ENCODE data around the gene MCCD1.
A peak's percentile ranks its signal among the peaks of the same experiment; 100 is the strongest.

The MCCD1 gene

DNA sequence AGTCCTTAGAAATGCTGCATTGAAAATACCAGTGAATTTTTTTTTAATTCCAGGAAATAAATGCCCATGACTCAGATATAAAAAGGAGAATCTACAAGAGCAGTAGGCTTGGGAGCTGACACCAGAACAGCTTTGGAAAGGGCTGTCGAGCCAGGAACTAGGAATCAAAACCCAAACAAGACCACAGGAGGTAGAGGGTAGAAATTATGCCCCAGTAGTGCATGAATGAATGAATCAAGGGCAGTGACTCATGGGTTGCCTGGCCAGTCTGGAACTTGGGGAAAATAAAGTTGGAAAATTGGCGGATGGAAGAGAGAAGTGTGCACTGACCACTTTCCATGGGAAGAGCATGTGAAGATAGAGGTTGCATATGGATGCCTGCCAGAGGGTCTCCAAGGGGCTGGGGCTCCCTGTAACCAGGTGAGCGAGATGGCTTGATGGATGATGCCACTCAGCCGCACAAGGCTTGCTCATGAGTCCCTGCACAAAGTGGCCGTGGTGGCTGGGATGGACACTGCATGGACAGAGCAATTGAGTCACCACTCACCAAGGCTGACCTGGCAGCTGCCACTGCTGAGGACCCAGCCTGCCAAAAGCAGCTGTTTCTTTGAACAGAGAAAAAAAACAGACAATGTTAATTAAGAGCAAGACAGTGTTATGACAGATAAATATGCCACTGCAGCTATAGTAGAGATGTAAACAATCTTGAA is 15.2 kb upstream of the MCCD1 start:
- DNase-seq, result no peak

DNA sequence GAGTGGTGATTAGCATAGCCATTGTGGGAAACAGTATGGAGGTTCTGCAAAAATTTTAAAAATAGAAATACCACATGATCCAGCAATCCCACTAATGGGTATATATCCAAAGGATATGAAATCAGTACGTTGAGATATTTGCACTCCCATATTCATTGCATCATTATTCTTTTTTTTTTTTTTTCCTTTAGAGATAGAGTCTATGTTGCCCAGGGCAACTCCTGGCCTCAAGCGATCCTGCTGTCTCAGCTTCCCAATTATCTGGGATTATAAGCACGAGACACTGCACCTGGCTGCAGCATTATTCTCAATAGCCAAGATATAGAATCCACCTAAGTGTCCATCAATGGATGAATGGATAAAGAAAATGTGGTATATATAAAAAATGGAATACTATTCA is 6.9 kb upstream of the MCCD1 start:
- no peak for DNase-seq

DNA sequence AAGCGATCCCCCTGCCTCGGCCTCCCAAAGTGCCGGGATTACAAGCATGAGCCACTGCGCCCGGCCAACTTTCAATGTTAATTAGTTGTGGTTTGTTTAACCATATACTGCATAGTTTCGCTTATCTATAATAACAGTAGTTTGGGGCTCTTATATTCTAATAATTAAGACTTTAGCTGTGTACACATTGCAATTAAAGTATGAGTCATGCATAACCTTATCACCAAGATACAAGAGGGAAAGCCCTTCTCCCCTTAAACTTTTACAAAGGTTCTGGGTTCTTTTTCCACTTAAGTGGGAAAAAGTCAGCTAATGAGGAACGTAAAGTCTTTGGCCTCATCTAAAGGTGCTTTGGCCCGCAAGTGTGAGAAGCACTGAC is 3.2 kb upstream of the MCCD1 start:
- DNase-seq, result no peak

DNA sequence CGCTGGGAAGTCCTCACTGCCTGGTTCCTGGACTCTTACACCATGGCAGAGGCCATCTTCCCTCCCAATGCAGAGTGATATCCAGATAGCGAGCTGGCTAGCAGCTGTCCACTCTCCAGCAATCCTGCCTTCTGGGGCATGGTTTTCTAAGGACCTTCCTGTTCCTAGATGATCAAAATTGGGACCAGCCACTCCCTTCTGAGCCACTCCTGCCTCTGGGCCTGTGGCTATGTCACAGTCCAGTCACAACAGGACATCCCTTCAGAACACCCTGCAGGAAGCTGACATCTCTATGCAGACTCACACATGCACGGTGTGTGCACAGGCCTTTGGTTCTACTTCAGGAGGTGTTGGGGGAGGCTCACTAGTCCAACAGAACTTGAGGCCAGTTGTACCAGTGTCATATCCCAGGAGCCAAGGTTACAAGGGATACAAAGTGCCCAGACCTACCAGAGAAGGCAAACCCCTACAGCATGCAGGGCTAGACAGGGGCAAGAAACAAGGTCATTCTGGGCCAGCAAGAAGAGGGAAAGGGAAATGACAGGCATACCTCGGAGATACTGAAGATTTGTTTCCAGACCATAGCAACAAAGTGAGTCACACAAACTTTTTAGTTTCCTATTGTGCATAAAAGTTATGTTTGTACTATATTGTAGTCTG is 2.7 kb upstream of the MCCD1 start:
- no peak for DNase-seq

DNA sequence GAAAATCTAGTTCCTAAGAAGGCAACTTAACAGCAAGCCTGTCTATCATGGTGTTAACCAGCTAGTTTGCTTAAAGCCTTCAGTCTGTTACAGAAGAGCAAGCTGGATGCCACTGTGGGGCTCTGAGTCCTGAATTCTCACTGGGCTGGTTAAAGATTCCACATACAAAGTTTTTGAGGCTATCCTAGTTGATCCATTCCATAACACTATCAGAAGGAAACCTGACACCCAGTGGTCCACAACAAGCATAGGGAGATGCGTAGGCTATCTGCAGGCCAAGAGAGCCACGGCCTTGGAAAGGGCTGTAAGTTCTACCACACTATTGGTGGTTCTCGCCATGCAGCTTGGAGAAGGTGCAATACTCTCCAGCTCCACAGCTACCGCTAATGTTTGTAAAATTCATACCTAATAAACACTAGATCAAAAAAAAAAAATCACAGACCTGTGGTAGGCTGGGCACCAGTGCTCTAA is 420 bp upstream of the MCCD1 start:
- peak; percentile 30 for DNase-seq

DNA sequence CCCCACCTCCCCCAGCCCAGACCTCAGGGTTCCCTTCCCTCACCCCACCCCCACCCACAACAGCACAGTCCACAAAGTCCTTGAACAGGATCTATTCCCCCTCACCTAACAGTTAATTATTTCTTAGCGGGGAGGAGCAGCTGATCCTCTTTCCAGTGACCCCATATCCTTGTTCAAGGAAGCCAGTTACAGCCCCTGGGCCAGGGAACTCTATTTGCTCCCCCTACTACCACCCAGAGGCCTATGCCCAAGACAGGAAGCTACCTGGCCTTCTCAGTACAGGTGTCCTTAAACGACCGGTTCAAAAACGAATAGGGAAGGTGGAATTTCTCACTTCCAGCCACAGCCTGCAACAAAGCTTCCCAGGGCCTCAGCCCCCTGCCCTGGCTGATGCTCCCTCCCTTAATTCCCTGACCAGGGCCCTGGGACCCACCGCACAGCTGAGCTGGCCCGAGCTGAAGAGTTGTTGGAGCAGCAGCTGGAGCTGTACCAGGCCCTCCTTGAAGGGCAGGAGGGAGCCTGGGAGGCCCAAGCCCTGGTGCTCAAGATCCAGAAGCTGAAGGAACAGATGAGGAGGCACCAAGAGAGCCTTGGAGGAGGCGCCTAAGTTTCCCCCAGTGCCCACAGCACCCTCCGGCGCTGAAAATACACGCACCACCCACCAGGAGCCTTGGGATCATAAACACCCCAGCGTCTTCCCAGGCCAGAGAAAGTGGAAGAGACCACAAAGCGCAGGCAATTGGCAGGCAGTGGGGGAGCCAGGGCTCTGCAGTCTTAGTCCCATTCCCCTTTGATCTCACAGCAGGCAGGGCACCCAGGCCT is 778 bp downstream of the MCCD1 start:
- DNase-seq, result peak; percentile 46

DNA sequence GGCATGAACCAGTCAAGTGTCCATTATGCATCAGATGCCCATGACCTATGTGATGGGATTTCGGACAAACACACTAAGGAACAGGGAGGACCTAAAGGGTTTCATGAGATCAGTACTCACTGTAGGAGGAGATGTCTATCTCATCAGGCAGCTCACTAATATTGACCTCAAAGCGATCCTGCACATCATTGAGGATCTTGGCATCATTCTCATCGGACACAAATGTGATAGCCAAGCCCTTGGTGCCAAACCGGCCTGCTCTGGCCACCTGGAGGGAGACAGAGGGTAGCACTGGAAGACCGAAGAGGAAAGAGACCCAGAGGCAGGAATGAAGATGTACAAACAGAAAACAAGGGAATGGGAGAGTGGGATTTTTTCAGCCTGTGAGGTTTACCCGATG is 1.9 kb downstream of the MCCD1 start:
- DNase-seq, result no peak

DNA sequence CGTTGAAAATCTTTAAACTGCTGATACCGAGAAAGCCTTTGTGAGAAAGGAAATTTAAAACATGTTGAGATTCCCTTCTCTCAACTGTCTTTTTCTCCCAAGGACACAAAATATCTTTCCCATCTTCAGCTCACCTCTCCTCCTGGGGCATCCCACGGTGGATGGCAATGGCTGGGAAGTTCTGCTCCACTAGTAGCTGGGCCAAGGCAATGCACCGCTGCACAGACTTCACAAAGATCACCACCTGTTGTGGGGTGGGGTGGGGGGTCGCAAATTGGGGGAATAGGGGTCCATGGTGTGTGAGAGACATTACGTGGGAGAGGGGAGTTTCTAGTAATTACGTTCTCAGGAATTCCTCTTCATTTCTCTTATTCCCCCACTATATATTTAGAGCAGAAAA is 2.4 kb downstream of the MCCD1 start:
- DNase-seq, result no peak

DNA sequence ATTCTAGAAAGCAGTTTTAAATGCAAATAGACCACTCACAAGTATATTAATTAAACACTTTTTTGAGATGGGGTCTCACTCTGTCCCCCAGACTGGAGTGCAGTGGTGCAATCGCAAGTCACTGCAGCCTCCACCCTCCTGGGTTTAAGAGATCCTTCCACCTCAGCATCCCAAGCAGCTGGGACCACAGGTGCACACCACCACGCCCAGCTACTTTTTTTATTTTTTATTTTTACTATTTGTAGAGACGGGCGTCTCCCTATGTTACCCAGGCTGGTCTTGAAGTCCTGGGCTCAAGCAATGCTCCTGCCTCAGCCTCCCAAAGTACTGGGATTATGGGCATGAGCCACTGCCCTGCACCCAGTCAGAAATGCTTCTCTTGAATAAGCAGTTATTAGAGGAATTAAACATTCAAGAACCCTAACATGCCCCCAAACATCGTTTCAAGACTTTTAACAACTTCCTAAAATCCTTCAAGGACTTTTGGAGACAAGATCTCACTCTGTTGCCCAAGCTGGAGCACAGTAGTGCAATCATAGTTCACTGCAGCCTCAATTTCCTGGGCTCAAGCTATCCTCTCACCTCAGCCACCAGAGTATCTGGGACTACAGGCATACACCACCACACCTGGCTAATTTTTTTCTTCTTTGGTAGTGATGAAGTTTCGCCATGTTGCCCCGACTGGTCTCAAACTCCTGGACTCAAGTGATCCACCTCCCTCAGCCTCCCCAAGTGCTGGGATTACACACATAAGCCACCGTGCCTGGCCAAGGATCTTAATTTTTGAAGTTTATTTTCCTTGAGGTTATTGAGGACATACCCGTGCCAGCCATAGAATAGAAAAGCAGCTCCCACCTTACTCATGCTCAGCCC is 3.2 kb downstream of the MCCD1 start:
- no peak for DNase-seq

DNA sequence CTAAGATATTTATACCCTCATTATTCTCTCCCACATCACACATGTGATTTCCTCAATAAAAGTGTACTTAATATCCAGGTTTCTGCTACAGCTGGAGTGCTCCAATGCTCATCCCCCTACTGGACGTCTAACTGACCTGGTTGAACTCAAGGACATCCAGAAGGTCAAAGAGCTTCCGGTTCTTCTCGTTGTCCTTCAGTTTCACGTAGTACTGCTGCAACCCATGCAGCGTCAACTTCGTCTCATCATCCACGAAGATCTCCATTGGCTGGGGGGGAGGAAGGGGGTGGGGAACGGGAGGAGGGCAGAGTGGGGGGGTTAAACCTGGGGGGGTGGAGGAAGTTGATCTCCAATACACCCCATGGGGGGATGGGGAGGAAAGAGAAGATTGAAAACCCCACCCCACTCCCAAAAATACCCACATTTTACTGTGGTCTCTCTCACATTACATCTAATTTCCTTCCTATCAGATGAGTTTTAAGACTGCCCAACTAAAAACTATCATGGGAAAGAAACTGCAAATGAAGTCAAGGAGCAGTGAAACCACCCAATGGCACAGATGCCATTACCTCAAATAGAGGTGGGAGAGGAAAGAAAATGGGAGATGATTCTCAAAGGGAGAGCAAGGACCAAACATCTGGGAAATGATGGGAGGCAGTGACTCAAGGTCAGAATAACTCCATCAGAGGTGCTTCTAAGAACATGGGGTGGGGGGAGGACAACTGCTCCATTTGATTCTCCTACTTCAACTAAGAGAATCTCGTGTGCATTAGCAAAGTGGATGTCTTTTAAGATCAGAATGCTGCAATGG is 4.1 kb downstream of the MCCD1 start:
- no peak for DNase-seq

DNA sequence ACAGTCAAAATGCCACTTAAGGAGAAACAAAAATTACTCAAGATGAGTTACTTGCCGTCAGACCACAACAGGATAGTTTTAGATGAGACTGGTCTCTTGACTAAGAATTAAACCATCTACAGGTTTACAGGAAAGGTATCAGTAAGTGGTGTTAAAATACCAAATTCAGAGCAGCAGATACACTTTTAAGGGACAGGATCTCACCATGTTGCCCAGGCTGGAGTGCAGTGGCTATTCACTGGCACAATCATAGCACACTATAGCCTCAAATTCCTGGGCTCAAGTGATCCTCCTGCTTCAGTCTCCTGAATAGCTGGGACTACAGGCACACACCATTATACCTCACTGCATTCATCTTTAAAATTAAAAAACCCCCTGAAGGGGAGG is 4.7 kb downstream of the MCCD1 start:
- no peak for DNase-seq

DNA sequence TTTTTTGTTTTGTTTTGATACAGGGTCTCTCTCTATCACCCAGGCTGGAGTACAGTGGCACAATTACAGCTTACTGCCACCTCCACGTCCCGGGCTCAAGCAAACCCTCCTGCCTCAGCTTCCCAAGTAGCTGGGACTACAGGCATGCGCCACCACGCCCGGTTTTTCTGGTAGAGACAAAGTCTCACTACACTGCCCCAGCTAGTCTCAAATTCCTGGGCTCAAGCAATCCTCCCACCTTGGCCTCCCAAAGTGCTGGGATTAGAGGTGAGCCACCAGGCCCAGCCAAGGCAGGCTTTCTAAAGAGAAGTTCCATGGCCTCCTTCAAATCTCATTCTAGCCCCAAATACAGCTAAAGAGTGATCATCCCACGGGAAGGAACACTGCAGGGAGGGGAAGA is 5.2 kb downstream of the MCCD1 start:
- DNase-seq, result no peak

DNA sequence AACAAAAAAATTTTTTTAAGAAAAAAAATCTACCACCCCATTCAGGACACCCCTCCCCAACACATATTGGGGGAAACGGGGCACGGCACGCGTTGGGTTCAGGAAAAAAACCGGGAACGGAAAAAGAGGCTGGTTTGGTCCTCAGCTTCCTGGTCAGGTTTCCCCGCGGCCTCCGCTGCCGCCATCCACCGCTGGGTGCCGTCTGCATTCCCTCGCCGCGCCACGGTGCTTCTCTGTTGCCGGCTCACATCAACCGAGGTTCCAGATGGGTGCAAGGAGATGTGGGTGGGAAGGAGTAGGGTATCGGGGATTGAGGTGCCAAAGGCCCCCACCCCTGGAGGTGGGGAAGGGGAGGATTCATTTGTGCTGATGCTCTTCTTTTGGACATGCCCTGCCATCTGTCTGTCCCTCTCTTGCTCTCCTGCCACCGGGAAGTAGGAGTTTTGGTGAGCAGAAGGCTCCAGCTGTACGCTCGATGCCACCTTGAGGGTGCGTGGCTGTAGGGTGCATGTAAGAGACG is 5.8 kb downstream of the MCCD1 start:
- DNase-seq, result no peak

DNA sequence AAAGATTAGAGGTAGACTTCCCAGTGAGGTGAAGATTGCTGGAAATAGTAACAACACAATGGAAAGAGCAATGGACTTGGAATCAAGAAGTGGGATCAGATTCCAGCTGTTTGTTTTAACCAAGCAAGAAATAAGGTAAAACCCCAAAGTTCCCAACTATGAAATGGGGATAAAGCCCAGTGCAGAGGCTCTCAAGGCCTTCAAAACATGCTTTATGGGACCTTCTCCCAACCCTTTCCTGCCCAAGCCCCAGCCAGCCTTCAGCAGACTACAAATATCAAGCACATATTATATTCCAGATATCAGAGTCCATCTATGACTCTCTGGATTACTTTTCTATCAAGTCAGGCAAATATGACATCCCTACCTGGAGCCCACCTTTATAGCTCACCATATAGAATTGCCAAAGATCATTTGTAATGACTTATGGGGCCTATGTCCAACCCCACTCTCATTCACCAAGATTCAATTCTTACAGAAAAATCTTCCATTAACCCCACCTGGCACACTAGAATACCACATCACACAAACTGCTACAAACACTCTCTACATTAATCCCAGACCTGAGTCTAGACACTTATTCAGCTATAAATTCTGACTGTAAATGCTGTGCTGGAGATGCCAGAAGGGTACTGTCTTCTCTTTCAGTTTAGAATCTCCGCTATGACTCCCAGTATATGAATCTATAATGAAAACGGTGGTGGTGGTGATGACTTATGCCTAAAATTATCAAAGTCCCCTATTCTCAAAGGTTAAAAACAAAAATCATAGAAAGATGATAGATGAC is 7.0 kb downstream of the MCCD1 start:
- DNase-seq, result no peak

DNA sequence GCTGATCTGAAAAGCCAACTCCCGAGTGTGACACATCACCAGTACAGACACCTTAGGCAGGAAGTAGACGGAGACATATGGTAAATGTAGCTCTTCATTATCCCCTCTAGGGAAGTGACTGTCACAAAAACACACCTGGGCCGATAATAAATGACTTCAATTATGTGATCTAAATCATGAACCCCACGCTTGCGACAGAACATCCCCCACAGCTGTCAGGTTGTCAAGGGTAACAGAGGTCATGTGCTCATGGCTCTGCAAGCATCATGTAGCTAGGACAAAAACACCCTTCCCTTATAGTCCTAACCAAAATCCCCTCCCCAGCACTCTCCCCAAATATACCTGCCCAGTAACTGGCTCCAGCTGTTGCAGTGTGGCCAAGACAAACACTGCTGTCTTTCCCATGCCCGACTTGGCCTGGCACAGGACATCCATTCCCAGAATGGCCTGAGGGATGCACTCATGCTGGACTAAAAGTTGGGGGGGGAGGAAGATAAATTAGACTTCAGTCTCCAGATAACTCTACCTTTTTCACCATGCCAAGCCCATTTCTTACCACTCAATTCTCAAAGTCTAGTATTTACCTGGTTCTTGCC is 10.1 kb downstream of the MCCD1 start:
- DNase-seq, result no peak

DNA sequence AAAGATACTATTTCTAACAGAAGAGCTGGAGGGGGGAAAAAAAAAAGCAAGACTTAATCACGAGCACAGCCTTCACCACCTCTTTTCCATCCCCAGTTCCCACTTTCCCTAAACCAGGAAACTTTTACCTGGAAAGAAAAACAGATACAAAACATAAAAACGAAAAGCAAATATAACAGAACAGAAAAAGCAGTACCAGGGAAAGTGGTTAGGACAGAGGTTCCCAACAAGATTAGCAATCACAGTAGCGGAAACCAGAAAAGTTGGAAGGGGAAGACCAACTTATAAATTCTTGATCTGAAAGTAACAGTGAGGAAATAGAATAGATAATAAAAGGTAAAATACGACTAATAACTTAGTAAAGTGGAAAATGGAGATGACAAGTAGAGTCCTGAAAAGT is 11.9 kb downstream of the MCCD1 start:
- DNase-seq, result no peak

DNA sequence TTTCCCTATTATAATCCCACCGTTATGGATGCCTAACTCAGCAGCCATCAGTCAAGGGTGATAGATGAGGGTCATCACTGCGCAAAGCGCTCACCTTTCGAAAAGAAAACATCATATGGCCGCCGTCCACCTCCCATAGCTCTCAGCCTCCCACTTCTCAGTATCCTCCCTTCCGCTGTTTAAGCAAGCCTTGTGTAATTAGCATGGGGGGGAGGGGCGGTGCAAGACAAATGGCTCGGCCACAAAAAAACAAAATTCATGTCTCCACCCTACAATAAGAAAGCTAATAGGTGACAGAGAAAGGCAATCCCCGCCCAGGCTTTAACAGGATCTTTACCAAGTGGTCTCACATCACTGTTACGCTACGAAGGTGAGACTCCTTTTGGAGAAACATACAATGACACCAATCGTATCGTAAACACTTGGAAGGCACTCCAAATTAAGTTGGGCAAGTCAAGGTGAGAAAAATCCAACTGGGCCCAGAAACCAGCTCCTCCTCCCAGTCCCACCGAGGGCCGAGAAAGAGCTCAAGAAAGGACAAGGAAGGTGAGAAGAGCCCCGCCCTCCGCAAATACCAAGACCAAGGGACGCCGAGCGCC is 12.4 kb downstream of the MCCD1 start:
- peak; percentile 68 for DNase-seq

DNA sequence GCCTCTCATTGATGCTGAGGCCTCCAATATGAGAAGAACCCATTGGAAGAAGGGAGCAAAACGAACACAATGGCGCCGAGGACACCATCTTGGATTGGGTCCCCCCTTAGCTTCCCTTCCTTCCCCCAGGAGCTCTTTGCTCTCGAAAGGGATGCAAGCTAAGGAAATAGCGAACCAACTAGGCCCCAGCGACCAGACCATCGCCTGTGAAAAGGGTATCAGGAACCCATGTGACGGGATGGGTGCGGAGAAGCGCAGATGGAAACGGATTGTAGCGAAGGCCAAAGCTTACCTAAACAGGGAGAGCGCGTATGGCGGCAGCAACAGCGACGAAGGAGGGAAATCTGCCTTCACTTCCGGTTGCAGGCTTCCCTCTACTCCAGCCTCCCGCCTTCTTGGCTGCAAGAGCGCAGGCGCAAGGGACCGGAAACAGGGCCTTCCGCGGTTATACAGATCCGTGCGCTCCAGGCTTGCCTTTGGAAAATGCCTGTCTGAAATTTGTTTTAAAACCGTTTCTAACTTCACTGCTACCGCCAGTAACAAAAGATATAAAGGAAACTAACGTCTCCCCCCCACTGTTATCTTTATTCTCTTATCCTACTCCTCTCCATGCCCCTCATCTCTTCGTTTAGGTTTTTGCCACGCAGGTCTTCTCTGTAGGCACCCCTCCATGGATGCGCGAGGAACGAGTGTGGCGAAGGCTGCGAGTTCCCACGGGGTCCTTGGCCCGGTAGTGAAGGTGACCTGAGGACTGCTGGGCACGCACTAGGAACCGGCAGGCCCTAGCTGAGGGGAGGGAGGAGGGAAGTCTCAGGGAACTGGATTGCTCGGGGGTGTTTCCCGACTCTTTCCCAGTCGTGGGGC is 13.1 kb downstream of the MCCD1 start, which contains the start of gene DDX39B:
TSS of gene DDX39B (minus strand) at position 346 of the 864 bp plus-strand sequence. CDS start 1,471 bp downstream, outside the sequence.
- peak; percentile 99 for DNase-seq

DNA sequence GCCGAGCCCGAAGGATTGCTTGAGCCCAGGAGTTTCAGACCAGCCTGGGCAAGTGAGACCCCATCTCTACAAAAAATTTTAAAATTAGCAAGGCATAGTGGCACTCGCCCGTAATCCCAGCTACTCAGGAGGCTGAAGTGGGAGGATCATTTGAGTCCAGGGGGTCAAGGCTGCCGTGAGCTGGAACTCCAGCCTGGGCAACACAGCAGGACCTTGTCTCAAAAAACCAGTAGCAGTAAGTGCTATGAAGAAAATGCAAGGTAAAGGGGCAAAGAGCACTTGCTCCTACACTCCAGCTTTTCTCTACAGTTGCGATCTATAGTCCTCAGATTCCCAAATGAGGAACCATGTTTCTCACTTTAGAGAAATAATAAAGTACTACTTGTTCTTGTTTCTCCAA is 14.9 kb downstream of the MCCD1 start:
- no peak for DNase-seq
